GM23248 (cell line): ENCODE data around the gene WASHC4.
"Not testable (repeated sequence)": the region's sequence is repeated elsewhere in the genome, so short reads cannot be mapped to it uniquely, and the experiment has no call there.

Source experiments
- EZH2 ChIP-seq: fragments of 200-600 bp; sonication (generic); IDR thresholded peaks from 2 replicates; pipeline ENCODE4 v1.6.1; 2018; ENCODE audit warnings: antibody characterized with exemption, mild to moderate bottlenecking; ENCODE audit not compliant: insufficient read depth, poor library complexity, severe bottlenecking
- EZH2phosphoT487 ChIP-seq: fragments of 200-600 bp; sonication (generic); IDR thresholded peaks from 2 replicates; pipeline ENCODE4 v1.6.1; 2018; ENCODE audit warnings: antibody characterized with exemption, moderate library complexity, mild to moderate bottlenecking, low read depth; ENCODE audit not compliant: insufficient read depth

DNA sequence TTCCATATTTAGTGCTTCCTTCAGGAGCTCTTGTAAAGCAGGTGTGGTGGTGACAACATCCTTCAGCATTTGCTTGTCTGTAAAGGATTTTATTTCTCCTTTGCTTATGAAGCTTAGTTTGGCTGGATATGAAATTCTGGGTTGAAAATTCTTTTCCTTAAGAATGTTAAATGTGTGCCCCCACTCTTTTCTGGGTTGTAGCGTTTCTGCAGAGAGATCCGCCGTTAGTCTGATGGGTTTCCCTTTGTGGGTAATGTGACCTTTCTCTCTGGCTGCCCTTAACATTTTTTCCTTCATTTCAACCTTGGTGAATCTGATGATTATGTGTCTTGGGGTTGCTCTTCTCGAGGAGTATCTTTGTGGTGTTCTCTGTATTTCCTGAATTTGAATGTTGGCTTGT lies 75.9 kb downstream of the WASHC4 start:
- not testable (repeated sequence) for TF ChIP-seq EZH2, EZH2phosphoT487
